KBM-7 (cell line): Measurements from ENCODE around the gene SH2D4B.
"Not testable (repeated sequence)": the region's sequence is repeated elsewhere in the genome, so short reads cannot be mapped to it uniquely, and the experiment has no call there.

Source experiments
- DNase-seq: peaks from one replicate; pipeline ENCODE4 v3.0.0-alpha.2; 2015
- in situ Hi-C: fragments of 300-500 bp; cut with MboI; formaldehyde crosslinking; loops from 2 replicates; pipeline ENCODE4 v1.14.3; 2020; ENCODE audit warnings: low sequenced_read_pairs, low pct_unique_long_range_greater_than_20kb, mixed read lengths

The SH2D4B gene

DNA sequence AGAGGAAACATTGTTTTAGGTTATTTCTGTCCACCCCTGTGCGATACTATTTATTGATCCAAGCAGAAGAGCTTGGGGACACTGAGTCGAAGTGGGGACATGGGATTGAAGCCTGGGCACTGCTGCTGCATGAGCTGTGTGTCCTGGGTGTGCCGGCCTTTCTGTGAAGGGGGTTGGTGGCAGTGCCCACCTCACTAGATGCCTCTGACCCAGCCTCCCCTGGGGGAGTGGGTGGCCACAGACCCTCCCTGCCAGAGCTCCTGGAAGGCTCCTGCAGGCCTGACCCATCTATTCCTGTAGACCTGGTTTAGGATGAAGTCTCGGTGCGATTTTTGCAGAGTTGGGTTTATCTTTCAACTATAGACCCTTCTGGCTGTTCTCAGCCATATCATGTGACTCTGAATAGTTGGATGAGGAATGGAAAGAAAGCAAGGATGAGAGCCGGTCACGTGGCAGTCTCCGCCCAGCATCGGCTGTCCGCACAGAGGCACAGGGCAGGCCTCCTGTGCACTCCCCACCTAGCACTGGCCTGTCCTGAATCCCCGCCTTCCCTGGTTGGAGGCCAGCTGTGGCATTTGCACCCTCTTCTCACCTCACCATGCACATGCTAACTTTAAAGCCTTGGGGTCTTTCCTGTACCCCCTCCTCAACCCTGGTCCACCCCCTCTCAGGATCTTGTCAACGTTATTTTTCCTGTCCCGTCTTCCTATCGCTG lies 17.6 kb upstream of the SH2D4B start:
- in situ Hi-C loops = no loop called here
- no peak for DNase-seq

- no peak for DNase-seq
- in situ Hi-C loops = no loop called here
Measured at GRCh38 chr10:80520661-80521470, 16.8 kb upstream of the SH2D4B start.

GRCh38 chr10:80522756-80523363 lies 14.8 kb upstream of the SH2D4B start:
- in situ Hi-C loops = no loop called here
- no peak for DNase-seq

DNA sequence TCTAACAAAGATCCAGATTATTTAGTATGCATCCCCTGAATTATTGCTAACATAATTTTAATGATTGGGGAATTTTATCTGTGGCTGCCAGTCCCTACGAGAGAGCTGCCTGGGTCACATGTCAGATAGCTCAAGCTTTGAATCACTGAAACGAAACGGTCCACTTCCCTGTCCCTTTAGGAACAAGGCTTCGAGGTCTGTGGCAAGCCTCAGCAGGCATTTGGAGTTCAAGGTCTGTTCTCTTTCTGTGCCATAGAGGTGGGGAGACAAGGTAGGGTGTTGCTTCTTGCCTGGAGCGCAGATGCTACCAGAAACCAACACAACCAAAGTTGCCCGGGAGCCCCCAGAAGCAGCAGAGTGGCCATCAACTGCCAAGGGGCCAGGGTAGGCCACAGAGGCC lies 13.9 kb upstream of the SH2D4B start:
- DNase-seq = no peak
- in situ Hi-C loops = no loop called here

- no peak for DNase-seq
- in situ Hi-C loops = no loop called here
Measured at GRCh38 chr10:80524190-80524909, 13.4 kb upstream of the SH2D4B start.

DNA sequence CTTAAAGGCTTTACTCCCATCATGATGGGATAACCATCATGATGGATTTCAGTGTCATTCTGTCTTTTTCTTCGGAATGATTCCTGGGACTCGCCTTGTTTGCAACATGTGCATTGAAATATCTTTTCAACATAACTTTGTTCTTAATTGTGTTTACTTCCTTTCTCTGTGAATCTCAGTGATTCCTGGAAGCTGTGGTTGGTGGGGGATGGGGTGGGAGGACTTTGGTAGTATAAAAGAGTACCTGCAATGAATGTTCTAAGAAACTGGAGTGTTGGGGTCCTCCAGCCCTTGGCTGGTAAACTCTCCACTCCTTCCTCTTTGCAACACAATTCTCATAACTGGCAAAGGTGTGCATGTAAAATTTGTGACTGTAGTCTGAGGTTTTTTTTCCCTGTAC lies 11.5 kb upstream of the SH2D4B start:
- no peak for DNase-seq
- in situ Hi-C loops = no loop called here

GRCh38 chr10:80526742-80527141 lies 11.0 kb upstream of the SH2D4B start:
- no peak for DNase-seq
- in situ Hi-C loops = no loop called here

DNA sequence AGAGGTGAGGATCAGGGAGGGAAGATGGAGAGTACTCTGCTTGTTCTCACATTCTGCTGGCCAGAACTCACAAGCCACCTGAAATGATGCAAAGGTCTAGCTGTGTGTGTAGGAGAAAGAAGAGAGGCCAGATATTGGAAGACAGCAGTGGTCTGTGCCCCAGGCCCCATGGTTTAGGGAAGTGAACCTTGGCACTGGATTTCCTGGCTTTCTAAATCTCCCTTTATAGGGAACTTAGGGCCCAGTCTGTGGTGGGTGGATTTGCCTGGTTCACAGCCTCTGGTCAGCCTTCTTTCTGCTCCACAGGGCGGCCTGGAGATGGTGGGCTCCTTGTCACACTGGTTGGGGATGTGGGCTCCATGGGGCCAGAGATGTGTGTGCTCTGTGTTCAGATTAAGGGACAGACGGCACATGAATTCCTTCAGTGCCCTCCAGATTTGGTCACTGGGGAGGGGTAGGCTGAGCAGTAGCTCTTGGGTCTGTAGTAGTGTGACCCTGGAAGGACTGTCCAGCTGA lies 9.5 kb upstream of the SH2D4B start:
- in situ Hi-C loops = no loop called here
- DNase-seq = no peak

GRCh38 chr10:80528901-80529300 lies 8.8 kb upstream of the SH2D4B start:
- DNase-seq = no peak
- in situ Hi-C loops = no loop called here

DNA sequence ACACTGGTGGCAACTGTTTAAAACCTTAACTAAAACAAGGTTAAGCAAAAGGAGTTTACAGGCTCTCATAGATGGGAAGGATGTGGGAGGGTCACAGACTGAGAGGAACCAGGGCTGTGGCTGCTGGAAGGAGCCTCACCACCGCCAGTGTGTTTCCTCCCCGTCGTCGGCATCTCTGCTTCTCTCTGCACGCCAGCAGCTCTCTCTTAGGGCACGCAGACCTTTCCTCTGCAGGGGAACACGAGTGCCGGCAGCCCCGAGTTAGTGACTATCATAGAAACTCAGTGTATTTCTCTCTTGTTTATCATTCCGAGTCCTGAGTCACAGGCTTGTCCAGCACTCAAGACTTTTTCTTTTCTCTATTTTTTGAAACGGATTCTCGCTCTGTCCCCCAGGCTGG lies 8.1 kb upstream of the SH2D4B start:
- in situ Hi-C loops = no loop called here
- DNase-seq = peak; percentile 52

GRCh38 chr10:80530251-80530650 lies 7.5 kb upstream of the SH2D4B start:
- peak; percentile 37 for DNase-seq
- in situ Hi-C loops = no loop called here

DNA sequence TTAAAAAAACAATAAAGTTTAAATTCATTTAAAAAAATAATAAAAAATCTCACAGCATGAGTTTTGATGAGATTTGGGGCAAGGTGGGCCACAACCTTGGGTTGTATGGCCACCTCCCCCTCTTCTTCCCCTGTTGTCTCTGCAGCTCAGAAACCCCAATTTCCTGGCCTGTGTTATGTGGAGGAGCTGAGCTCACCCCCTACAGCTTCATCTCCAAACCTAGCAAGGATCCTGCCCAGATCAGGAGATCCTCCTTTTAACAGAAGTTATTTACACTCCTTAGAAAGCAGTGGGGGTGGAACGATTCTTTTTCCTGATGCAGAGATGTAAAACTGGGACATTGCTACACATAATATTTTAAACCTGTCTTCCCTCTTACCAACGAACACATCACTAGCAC lies 6.9 kb upstream of the SH2D4B start:
- in situ Hi-C loops = no loop called here
- DNase-seq = no peak

GRCh38 chr10:80532571-80532970 lies 5.1 kb upstream of the SH2D4B start:
- no peak for DNase-seq
- in situ Hi-C loops = no loop called here

- in situ Hi-C loops, DNase-seq: not testable (repeated sequence)
Measured at GRCh38 chr10:80534059-80534458, 3.6 kb upstream of the SH2D4B start.

DNA sequence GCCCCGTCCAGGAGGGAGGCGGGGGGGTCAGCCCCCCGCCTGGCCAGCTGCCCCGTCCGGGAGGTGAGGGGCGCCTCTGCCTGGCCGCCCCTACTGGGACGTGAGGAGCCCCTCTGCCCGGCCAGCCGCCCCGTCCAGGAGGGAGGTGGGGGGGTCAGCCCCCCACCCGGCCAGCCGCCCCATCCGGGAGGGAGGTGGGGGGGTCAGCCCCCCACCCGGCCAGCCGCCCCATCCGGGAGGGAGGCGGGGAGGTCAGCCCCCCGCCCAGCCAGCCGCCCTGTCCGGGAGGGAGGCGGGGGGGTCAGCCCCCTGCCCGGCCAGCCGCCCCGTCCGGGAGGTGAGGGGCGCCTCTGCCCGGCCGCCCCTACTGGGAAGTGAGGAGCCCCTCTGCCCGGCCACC lies 3.1 kb upstream of the SH2D4B start:
- DNase-seq, in situ Hi-C loops: not testable (repeated sequence)

DNA sequence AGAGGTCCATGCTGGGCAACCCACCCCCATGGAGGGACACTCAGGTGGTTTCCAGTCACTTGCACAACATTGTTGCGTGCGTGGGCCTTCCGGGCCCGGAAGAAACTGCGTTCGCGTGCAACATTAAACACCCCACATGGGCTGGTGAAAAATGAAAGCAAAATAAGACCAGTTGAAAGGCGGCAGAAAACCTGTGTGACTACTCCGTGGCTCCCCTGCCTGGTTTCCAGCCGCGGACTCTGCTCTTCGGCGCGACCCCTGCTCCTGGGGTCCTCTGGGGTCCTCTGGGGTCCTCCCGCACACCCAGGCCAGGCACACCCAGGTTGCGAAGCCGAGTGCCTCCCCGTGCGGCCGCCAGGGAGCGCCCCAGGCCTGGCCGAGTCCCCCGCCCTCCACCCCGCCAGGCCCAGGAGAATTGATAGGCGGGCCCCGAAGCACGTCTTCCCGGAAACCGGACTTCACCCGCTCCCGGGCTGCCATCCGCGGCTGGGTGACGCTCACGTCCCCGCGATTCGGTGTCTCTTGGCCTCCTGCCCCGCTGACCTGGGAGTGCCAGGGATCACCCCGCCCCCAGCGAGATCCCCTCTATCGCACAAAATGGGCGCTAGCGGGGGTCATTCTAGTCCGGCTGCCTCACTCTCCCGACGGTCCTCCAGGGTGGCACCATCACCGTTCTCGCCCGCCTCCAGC lies 1.9 kb upstream of the SH2D4B start:
- in situ Hi-C loops = no loop called here
- DNase-seq = no peak

DNA sequence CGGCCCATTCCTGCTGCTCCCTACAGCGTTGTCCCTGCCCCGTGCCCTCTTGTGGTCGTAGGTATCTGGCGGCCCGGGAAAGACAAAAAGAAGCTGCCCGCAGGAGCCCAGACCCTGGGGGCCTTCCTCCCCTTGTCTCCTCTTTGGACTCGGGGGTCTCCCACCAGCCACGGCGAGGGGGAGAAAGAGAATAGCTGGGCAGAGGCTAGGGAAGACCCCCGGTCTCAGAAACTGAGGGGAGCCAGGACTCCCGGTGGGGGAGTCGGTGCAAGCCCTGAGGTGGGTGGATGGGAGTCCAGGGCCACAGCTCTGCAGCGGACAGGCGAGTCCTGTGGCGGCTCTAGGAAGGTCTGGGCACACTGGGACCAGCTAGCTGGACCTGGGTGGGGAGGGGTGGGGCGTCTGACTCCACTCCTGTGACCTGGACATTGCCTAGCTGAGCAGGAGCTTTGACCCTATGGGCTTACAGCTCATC lies 1.3 kb upstream of the SH2D4B start:
- no peak for DNase-seq
- in situ Hi-C loops = no loop called here

- in situ Hi-C loops = no loop called here
- DNase-seq = no peak
Measured at GRCh38 chr10:80537086-80537735, 491 bp upstream of the SH2D4B start.
